PC-9 (cell line): ENCODE data around the gene CTIF.

Source experiments
- EZH2 ChIP-seq: fragments of 200-600 bp; sonication (generic); IDR thresholded peaks from 2 replicates; pipeline ENCODE4 v1.8.0; 2017; ENCODE audit warnings: antibody characterized with exemption, low read depth
- TF ChIP-seq, protein P1 (sequence below): fragments of 200-600 bp; sonication (generic); conservative IDR thresholded peaks from 2 replicates; pipeline ENCODE4 v1.6.1; 2017; ENCODE audit warnings: mixed run types, antibody characterized with exemption, mild to moderate bottlenecking, moderate library complexity

DNA sequence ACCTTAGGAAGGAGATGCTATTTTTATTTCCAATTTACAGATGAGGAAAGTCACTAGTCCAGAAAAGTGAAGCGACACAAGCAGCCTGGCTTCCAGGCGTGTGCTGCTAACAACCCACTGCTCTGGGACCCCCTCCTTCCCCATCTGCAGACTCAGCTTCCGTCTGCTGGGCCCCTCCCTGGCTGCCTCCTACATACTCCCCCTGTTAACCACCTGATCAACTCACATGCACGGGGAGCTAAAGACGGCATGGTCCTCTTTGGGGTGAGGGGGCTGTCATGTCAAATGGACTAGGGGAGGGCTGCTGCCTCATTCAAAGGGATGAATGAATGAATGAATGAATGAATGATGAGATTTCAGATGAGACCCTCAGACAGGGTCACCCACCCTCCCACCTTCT, 184.2 kb downstream of the CTIF start:
- TF ChIP-seq, protein P1, sequence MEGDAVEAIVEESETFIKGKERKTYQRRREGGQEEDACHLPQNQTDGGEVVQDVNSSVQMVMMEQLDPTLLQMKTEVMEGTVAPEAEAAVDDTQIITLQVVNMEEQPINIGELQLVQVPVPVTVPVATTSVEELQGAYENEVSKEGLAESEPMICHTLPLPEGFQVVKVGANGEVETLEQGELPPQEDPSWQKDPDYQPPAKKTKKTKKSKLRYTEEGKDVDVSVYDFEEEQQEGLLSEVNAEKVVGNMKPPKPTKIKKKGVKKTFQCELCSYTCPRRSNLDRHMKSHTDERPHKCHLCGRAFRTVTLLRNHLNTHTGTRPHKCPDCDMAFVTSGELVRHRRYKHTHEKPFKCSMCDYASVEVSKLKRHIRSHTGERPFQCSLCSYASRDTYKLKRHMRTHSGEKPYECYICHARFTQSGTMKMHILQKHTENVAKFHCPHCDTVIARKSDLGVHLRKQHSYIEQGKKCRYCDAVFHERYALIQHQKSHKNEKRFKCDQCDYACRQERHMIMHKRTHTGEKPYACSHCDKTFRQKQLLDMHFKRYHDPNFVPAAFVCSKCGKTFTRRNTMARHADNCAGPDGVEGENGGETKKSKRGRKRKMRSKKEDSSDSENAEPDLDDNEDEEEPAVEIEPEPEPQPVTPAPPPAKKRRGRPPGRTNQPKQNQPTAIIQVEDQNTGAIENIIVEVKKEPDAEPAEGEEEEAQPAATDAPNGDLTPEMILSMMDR, result no peak
- no peak for TF ChIP-seq EZH2
